ENCODE results near the gene CUBN.

Gene CUBN

GRCh38 chr10:16777473-16778370 is 351.9 kb downstream of the CUBN start:
- H3K27me3 ChIP-seq (ENCODE audit: insufficient read depth, low read depth, severe bottlenecking), result no peaks in the 10 kb centered on the region
- no peak overlapping the region for H3K4me3 ChIP-seq (ENCODE audit: low read depth, low read length)
- no peaks in the 10 kb centered on the region for H3K36me3 ChIP-seq
- no peak overlapping the region for H3K27ac ChIP-seq
- H3K9me3 ChIP-seq (ENCODE audit: severe bottlenecking), result no peaks in the 10 kb centered on the region
- TF ChIP-seq CTCF (IDR thresholded peaks at IDR 0.05; ENCODE audit: low read depth, low read length), result peak; percentile 23; the same call in 1 of the 2 replicates
- peak; percentile 8 for DNase-seq

GRCh38 chr10:16776896-16777295 is 352.7 kb downstream of the CUBN start:
- Histone ChIP-seq H3K4me3 (ENCODE audit: low read depth, low read length) (no peak overlapping the region), H3K27ac (no peak overlapping the region), H3K27me3 (ENCODE audit: insufficient read depth, low read depth, severe bottlenecking) (no peaks in the 10 kb centered on the region), H3K9me3 (ENCODE audit: severe bottlenecking) (no peaks in the 10 kb centered on the region), H3K36me3 (no peaks in the 10 kb centered on the region)
- no peak for DNase-seq
- no peak for TF ChIP-seq CTCF (IDR thresholded peaks at IDR 0.05; ENCODE audit: low read depth, low read length)
